Measurements from ENCODE around the gene FRYL. TPM values are rescaled to one million over a fixed set of nuclear protein-coding genes. Genes with fewer than 3 reads are reported as not detected.

Gene FRYL
- total RNA-seq, 1 donor: 44.0 TPM

DNA sequence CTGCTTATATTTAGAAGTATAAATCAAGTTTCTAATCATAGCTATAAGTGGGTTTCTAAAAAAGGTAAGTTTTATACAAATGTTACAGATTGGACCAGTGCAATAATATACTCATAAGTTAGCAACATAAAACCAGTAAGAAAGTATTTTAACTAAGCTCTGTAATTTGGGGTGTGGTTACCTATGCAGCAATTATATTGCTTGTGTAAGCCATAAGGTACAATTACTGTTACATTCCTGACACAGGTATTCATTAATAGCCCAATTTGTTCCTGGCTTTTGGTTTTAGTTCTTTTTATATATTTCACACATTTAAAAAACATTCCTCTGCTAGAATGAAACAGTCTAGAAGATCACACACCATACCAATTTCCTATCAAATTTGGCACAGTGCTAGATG, 115.1 kb downstream of the FRYL start:
- TF ChIP-seq, protein P1, sequence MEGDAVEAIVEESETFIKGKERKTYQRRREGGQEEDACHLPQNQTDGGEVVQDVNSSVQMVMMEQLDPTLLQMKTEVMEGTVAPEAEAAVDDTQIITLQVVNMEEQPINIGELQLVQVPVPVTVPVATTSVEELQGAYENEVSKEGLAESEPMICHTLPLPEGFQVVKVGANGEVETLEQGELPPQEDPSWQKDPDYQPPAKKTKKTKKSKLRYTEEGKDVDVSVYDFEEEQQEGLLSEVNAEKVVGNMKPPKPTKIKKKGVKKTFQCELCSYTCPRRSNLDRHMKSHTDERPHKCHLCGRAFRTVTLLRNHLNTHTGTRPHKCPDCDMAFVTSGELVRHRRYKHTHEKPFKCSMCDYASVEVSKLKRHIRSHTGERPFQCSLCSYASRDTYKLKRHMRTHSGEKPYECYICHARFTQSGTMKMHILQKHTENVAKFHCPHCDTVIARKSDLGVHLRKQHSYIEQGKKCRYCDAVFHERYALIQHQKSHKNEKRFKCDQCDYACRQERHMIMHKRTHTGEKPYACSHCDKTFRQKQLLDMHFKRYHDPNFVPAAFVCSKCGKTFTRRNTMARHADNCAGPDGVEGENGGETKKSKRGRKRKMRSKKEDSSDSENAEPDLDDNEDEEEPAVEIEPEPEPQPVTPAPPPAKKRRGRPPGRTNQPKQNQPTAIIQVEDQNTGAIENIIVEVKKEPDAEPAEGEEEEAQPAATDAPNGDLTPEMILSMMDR (IDR thresholded peaks at IDR 0.05; ENCODE audit: insufficient read depth, low read depth, low read length): no peak
- H3K4me3 ChIP-seq (ENCODE audit: low read depth, low read length): no peak overlapping the region
- DNase-seq (ENCODE audit: low read depth): no peak

DNA sequence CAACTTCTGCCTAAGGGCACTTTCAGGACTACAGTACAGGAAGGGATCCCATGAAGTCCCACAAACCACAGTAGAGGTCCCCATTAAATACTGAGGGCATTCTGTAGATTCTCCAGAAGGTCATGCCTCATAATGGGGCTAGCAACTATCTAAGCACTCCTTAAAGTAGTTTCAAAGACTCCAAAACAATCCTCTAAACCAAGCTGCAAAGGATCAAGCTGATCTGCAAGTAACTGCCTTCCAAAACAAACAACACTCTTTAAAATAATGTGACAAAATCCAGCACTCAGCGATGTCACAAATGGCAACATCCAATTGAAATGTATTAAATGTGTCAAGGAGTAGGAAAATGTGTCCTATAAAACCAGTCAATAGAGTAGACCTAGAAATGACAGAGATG, 118.7 kb downstream of the FRYL start:
- TF ChIP-seq, protein P1 (IDR thresholded peaks at IDR 0.05; ENCODE audit: insufficient read depth, low read depth, low read length): no peak
- no peak overlapping the region for H3K4me3 ChIP-seq (ENCODE audit: low read depth, low read length)
- DNase-seq (ENCODE audit: low read depth): no peak

DNA sequence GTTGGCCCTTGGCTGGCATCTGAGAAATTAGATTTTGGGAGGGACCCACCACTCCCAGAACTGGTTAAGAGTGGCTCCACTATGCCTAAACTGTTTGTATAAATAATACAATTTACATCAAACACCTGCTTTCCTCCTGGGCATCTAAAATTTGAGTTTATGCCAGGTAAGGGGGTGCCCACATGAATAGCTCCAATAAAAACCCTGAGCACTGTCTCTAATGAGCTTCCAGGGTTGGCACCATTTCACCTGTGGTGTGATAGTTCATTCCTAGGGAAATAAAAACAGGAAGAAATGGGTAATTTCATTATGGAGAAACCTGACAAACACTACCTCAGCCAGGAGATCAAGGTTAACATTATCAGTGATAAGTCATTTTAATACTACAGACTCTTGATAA, 119.7 kb downstream of the FRYL start:
- no peak for DNase-seq (ENCODE audit: low read depth)
- TF ChIP-seq, protein P1 (IDR thresholded peaks at IDR 0.05; ENCODE audit: insufficient read depth, low read depth, low read length): no peak
- H3K4me3 ChIP-seq (ENCODE audit: low read depth, low read length): no peak overlapping the region

DNA sequence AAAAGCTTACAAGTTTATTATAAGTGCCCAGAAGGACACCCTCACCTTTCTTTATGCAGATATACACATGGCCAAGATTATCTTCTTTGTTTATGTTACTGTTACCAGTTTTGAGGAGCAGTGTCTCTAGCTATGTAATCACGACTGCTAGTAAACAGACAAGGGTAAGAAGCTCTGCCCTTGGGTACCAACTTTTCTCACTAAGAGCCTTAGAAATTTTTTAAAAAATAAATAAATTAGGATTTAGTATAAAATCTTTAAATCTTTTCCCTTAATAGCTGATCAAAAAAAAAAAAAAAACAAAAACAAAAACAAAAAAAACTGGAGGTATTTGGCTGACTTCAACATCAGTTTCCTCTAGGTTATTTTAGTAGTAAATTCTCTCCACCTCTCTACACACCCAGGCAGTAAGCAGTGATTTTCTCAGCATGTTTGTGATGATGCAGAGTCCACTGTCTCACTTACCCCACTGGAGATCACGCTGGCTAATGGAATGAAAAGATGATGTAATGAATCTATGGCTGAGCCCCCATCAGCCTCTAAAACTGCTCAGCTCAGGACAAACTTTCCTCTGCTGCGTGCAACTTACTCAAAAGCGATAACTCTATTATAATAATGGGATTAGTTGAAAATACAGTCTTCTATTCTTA, 125.9 kb downstream of the FRYL start:
- no peak overlapping the region for H3K4me3 ChIP-seq (ENCODE audit: low read depth, low read length)
- peak; percentile 22 for DNase-seq (ENCODE audit: low read depth)
- TF ChIP-seq, protein P1 (IDR thresholded peaks at IDR 0.05; ENCODE audit: insufficient read depth, low read depth, low read length): no peak

DNA sequence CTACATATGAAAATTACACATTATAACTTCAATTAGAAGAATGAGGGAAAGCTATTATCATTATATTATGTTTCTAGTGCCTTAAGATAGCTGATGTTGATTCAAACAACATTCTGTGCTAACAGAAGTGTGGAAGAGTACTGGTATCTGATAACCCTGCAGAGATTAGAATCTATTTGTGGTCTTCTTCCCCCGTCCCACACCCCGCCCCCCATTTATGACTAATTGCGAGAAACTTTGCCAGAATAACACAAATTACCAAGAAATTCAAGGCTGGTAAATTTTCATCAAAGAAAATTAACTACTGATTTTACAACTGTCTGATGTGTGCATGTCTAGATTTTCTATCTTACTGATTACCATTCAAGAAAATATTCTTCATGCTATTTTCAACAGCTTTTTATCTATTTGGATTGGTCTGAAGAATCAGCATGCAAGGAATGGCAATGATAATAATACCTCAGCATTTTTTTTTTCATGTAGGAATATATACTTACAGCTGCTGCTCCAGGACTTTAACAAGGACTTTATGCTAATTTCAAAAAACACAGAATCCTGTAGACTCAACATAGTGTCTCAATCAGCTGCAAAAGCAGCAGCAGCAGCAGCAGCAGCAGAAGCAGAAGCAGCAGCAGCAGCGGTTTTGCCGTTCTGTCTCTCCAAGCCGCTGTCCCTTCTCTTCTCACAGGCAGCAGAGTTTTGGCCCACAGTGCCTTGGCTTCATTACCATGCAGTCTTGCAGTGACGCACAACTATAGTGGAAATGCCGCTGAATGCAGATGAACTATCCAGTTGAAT, 126.7 kb downstream of the FRYL start:
- peak; percentile 67 for DNase-seq (ENCODE audit: low read depth)
- H3K4me3 ChIP-seq (ENCODE audit: low read depth, low read length): no peak overlapping the region
- TF ChIP-seq, protein P1 (IDR thresholded peaks at IDR 0.05; ENCODE audit: insufficient read depth, low read depth, low read length): no peak

DNA sequence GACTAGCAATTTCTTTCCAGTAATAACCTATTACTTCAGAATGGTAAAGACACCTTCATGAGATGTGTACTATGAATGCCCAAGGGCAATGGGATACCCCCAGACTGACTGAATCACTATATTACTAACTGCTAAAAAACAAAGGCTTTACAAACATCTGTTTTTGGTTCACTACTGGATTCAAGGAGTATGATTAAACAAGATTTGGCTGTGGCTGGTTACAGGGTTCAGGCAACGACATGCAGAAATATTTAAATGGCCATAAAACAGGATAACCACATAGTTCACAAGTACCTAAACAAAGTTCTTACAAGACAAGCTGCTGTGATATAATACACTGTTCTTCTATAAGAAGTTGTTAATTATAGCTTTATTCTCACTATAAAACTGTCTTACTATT, 128.2 kb downstream of the FRYL start:
- TF ChIP-seq, protein P1 (IDR thresholded peaks at IDR 0.05; ENCODE audit: insufficient read depth, low read depth, low read length): no peak
- no peak overlapping the region for H3K4me3 ChIP-seq (ENCODE audit: low read depth, low read length)
- DNase-seq (ENCODE audit: low read depth): peak; percentile 84
